GM12878 (cell line): ENCODE results near the gene RPS6KC1. TPM values are rescaled to one million over a fixed set of nuclear protein-coding genes. Genes with fewer than 3 reads are reported as not detected.
A peak's percentile ranks its signal among the peaks of the same experiment; 100 is the strongest.

ENCODE experiments used
- ATAC-seq: fragments of 200-7000 bp; cut with Tn5 transposase; 3 replicates; pipeline ENCODE4 v1.9.1; 2020; ENCODE audit warnings: mild to moderate bottlenecking, moderate library complexity
- BruUV-seq: library from RNA; stranded (reverse); fragments of 400-500 nt; replicated peaks from 2 replicates; lab custom pipeline; 2021; lab: Mats Ljungman, UMichigan
- CTCF ChIA-PET: fragments of 300-600 bp; sonication (Branson Sonifier 250); formaldehyde crosslinking; extraction: SDS; loops from one replicate; lab custom pipeline; 2021; ENCODE audit warnings: inconsistent platforms; lab: Yijun Ruan, JAX
- POLR2A ChIA-PET: fragments of 350-600 bp; formaldehyde crosslinking; extraction: SDS; loops from one replicate; lab custom pipeline; 2021; ENCODE audit warnings: inconsistent platforms; lab: Charles Lee
- RAD21 ChIA-PET: fragments of 300-600 bp; sonication (Branson Sonifier 250); formaldehyde crosslinking; loops from one replicate; lab custom pipeline; 2023; ENCODE audit warnings: antibody characterized with exemption; ENCODE audit not compliant: unreplicated experiment; lab: Charles Lee
- SMC1A ChIA-PET: fragments of 300-600 bp; sonication (Branson Sonifier 250); formaldehyde crosslinking; loops from one replicate; lab custom pipeline; 2023; ENCODE audit not compliant: unreplicated experiment, uncharacterized antibody; lab: Charles Lee
- DNase-seq: peaks from one replicate; pipeline ENCODE4 v3.0.0-alpha.2; 2011; ENCODE audit warnings: low read depth, low spot score
- FAIRE-seq: peaks from 3 replicates; lab custom pipeline; 2011; peaks lifted over from hg19 to GRCh38; lab: Jason Lieb, UNC
- H2AFZ ChIP-seq: 2 replicates; pipeline ENCODE4 v1.6.0; 2011; ENCODE audit warnings: low read depth, low read length, control low read depth; ENCODE audit not compliant: control insufficient read depth
- H3K27ac ChIP-seq: 2 replicates; pipeline ENCODE4 v1.5.1; 2011; ENCODE audit warnings: control low read depth; ENCODE audit not compliant: control insufficient read depth, insufficient read depth
- H3K27me3 ChIP-seq, 2 experiments: replicated peaks in 1 of 2; 2 replicates each; pipeline versions ENCODE4 v1.6.0 to v1.6.1; 2011; ENCODE audit warnings: low read length in 1 of 2; ENCODE audit not compliant: control insufficient read depth in 2 of 2, insufficient read depth in 2 of 2
- H3K36me3 ChIP-seq, 2 experiments: 2 replicates each; pipeline ENCODE4 v1.5.1; 2011; ENCODE audit warnings: low read length in 1 of 2; ENCODE audit not compliant: control insufficient read depth in 2 of 2, insufficient read depth in 2 of 2
- H3K4me1 ChIP-seq: 2 replicates; pipeline ENCODE4 v1.6.1; 2011; ENCODE audit warnings: mild to moderate bottlenecking, low read length, moderate library complexity, mixed read lengths; ENCODE audit not compliant: control insufficient read depth, insufficient read depth
- H3K4me2 ChIP-seq: 2 replicates; pipeline ENCODE4 v1.6.0; 2011; ENCODE audit warnings: control low read depth; ENCODE audit not compliant: control insufficient read depth, insufficient read depth
- H3K4me3 ChIP-seq: fragments of 200-600 bp; sonication (generic); 2 replicates; pipeline ENCODE4 v1.5.1; 2016
- H3K79me2 ChIP-seq: 2 replicates; pipeline ENCODE4 v1.6.0; 2011; ENCODE audit warnings: low read length; ENCODE audit not compliant: control insufficient read depth, insufficient read depth
- H3K9ac ChIP-seq: 2 replicates; pipeline ENCODE4 v1.8.0; 2011; ENCODE audit warnings: low read length, control low read depth, mixed read lengths; ENCODE audit not compliant: control insufficient read depth, insufficient read depth
- H3K9me3 ChIP-seq: replicated peaks from 3 replicates; pipeline ENCODE4 v1.5.1; 2011; ENCODE audit warnings: mild to moderate bottlenecking, low read length; ENCODE audit not compliant: control insufficient read depth, insufficient read depth
- H4K20me1 ChIP-seq: 2 replicates; pipeline ENCODE4 v1.6.0; 2011; ENCODE audit not compliant: control insufficient read depth, insufficient read depth
- EZH2 ChIP-seq: IDR thresholded peaks from 2 replicates; pipeline ENCODE4 v1.6.1; 2012; ENCODE audit warnings: low read depth, mild to moderate bottlenecking, control low read depth, inconsistent platforms, low read length, borderline replicate concordance; ENCODE audit not compliant: control insufficient read depth
- NR2C1 ChIP-seq: fragments of 450-650 bp; IDR thresholded peaks from 2 replicates; pipeline ENCODE4 v1.6.1; 2017; ENCODE audit warnings: antibody characterized with exemption, mild to moderate bottlenecking, moderate library complexity
- PAX5 ChIP-seq: IDR thresholded peaks from 2 replicates; pipeline ENCODE4 v1.6.1; 2011; ENCODE audit warnings: low read depth, low read length, borderline replicate concordance
- POU2F2 ChIP-seq: IDR thresholded peaks from 3 replicates; pipeline ENCODE4 v1.6.1; 2011; ENCODE audit warnings: low read depth, mild to moderate bottlenecking, low read length, borderline replicate concordance
- RAD21 ChIP-seq: IDR thresholded peaks from 2 replicates; pipeline ENCODE4 v1.6.1; 2011; ENCODE audit warnings: mild to moderate bottlenecking, low read depth, low read length, moderate library complexity; ENCODE audit not compliant: insufficient read depth
- RCOR1 ChIP-seq: conservative IDR thresholded peaks from 2 replicates; pipeline ENCODE4 v1.6.1; 2012; ENCODE audit warnings: low read depth, low read length, improper control_type of control experiment
- SMAD5 ChIP-seq: IDR thresholded peaks from 2 replicates; pipeline ENCODE4 v1.6.1; 2016; ENCODE audit warnings: antibody characterized with exemption, low read depth
- SMC3 ChIP-seq: IDR thresholded peaks from 2 replicates; pipeline ENCODE4 v1.6.1; 2011; ENCODE audit warnings: low read length, improper control_type of control experiment, borderline replicate concordance
- SUPT20H ChIP-seq: IDR thresholded peaks from 2 replicates; pipeline ENCODE4 v1.6.1; 2011; ENCODE audit warnings: low read depth, mild to moderate bottlenecking, low read length, moderate library complexity, borderline replicate concordance; ENCODE audit not compliant: control insufficient read depth
- ZSCAN29 ChIP-seq: fragments of 450-650 bp; IDR thresholded peaks from 2 replicates; pipeline ENCODE4 v1.6.1; 2017; ENCODE audit warnings: mild to moderate bottlenecking, moderate library complexity
- WGBS: methylation state at CpG from one replicate; pipeline ENCODE4 v1.1.6; 2016; ENCODE audit warnings: low lambda C conversion rate; ENCODE audit not compliant: insufficient replicate concordance, insufficient coverage; ENCODE audit errors: missing lambda C conversion rate; 5-methylcytosine and 5-hydroxymethylcytosine counted together
- in situ Hi-C: fragments of 300-500 bp; cut with MboI; formaldehyde crosslinking; loops from 9 replicates; pipeline ENCODE4 v1.14.3; 2018; ENCODE audit warnings: mixed read lengths
- intact Hi-C: fragments of 100-400 bp; cut with micrococcal nuclease; formaldehyde crosslinking; loops from one replicate; pipeline ENCODE4 v1.14.2; 2022; ENCODE audit not compliant: unreplicated experiment
- polyA plus RNA-seq, 11 experiments: library from polyadenylated mRNA; depleted of rRNA in 4 of 11; unstranded in 6 of 11; stranded (reverse) in 5 of 11; fragments of >200 nt; fragmentation: Nextera tagmentation in 4 of 11; fragmentation: Illumina TruSeq in 1 of 11; extraction: Ambion mirVana in 4 of 11; extraction: Trizol in 1 of 11; gene quantifications; 1 replicate in 1 of 11; 2 replicates in 10 of 11; pipeline versions ENCODE4 v1.2.1 to v1.2.3, GENCODE V29; 2011 to 2016; ENCODE audit warnings: inconsistent platforms in 2 of 11, missing spikeins in 2 of 11, low read depth in 1 of 11
- total RNA-seq, 4 experiments: library from RNA; depleted of rRNA in 3 of 4; stranded (reverse); fragments of >200 nt in 3 of 4; fragmentation: Illumina TruSeq in 1 of 4; extraction: Trizol in 1 of 4; gene quantifications; 2 replicates each; pipeline versions ENCODE4 v1.2.1 to v1.2.3, GENCODE V29; 2013 to 2021
- TF ChIP-seq, protein P1 (sequence below), 3 experiments: IDR thresholded peaks in 2 of 3; conservative IDR thresholded peaks in 1 of 3; 2 replicates each; pipeline ENCODE4 v1.5.1; 2011; ENCODE audit warnings: low read depth in 3 of 3, low read length in 3 of 3, mild to moderate bottlenecking in 3 of 3, control low read depth in 2 of 3, moderate library complexity in 2 of 3, inconsistent platforms in 1 of 3, mixed read lengths in 1 of 3; ENCODE audit not compliant: control insufficient read depth in 2 of 3, insufficient read depth in 1 of 3; ENCODE audit errors: extremely low read depth in 1 of 3

Gene RPS6KC1
- total and polyA plus RNA-seq, 10 of the 15 experiments (the other 5 are each of a cell fraction or from before 2014, with no cell fraction given): 2.9 to 17.3 (median 12.2) TPM

DNA sequence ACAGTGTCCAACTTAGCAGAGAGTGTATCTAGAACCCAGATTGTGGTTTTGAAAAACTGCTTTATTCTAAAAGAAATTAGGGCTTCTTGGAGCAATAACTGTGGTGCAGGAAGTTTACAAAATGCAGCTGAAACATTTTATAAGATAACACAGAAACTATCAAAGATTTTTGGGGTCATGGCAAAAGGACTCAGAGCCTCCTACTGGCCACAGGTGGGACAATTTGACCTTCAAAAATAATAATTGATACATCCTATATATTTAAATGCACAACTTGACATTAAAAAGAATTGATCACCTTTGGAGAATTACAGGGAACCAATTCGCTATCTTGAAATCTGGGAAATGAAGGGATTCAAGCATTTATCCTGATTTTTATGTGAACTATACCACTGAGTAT lies 235.2 kb downstream of the RPS6KC1 start:
- BruUV-seq: no TSS peak
- Histone ChIP-seq H3K9ac (no peak overlapping the region), H3K4me3 (no peak overlapping the region), H2AFZ (no peak overlapping the region), H3K4me1 (no peaks in the 10 kb centered on the region), H3K9me3 (no peaks in the 10 kb centered on the region; the same call in 2 of the 3 replicates), H3K79me2 (no peaks in the 10 kb centered on the region), H3K4me2 (no peak overlapping the region), H3K27ac (no peak overlapping the region), H3K27me3 (no peaks in the 10 kb centered on the region), H3K36me3 (no peaks in the 10 kb centered on the region), H4K20me1 (no peaks in the 10 kb centered on the region)
- in situ Hi-C loops: no loop called here
- 0% methylated on average over 1 of the region's 1 CpG for whole genome bisulfite sequencing
- POLR2A ChIA-PET: no interaction called here
- CTCF ChIA-PET: interaction anchor here (1.2 to 1.7 kb wide), 3 partner anchors 9 to 45 kb away, joined by 4 to 8 read pairs (median 5); no protein-coding TSS in a partner anchor
- intact Hi-C loops: no loop called here
- RAD21 ChIA-PET: interaction anchor here (0.6 to 1.1 kb wide), 3 partner anchors 12 to 48 kb away, joined by 3 read pairs; no protein-coding TSS in a partner anchor
- no peak for ATAC-seq
- SMC1A ChIA-PET: no interaction called here
- FAIRE-seq: no peak
- TF ChIP-seq PAX5: no peak
- 0 out of 2 replicates have a peak, but pooled peaks have one; percentile 6 for TF ChIP-seq RAD21
- no peak for TF ChIP-seq SMAD5
- peak; percentile 30; the same call in 1 of the 2 replicates for TF ChIP-seq SMC3
- TF ChIP-seq NR2C1: no peak
- TF ChIP-seq SUPT20H: no peak
- no peak for TF ChIP-seq ZSCAN29
- TF ChIP-seq, protein P1, sequence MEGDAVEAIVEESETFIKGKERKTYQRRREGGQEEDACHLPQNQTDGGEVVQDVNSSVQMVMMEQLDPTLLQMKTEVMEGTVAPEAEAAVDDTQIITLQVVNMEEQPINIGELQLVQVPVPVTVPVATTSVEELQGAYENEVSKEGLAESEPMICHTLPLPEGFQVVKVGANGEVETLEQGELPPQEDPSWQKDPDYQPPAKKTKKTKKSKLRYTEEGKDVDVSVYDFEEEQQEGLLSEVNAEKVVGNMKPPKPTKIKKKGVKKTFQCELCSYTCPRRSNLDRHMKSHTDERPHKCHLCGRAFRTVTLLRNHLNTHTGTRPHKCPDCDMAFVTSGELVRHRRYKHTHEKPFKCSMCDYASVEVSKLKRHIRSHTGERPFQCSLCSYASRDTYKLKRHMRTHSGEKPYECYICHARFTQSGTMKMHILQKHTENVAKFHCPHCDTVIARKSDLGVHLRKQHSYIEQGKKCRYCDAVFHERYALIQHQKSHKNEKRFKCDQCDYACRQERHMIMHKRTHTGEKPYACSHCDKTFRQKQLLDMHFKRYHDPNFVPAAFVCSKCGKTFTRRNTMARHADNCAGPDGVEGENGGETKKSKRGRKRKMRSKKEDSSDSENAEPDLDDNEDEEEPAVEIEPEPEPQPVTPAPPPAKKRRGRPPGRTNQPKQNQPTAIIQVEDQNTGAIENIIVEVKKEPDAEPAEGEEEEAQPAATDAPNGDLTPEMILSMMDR (IDR thresholded peaks at IDR 0.05 in 2 of 3, conservative IDR thresholded peaks at IDR 0.05 in 1 of 3; ENCODE audit: control insufficient read depth in 2 of 3, extremely low read depth in 1 of 3, insufficient read depth in 1 of 3, low read depth in 3 of 3, low read length in 3 of 3): peak; percentile 26 to 34 (median 28); a peak in 3 of 6 replicates
- TF ChIP-seq RCOR1: no peak
- TF ChIP-seq POU2F2: no peak
- TF ChIP-seq EZH2: no peak
- DNase-seq: no peak
